HUES6 (cell line): ENCODE data around the gene PPP1R14C.
"Not testable (repeated sequence)": the region's sequence is repeated elsewhere in the genome, so short reads cannot be mapped to it uniquely, and the experiment has no call there.

ENCODE experiments used
- H3K27ac ChIP-seq: 2 replicates; pipeline ENCODE4 v1.7.0; 2013; ENCODE audit warnings: low read depth, mild to moderate bottlenecking, low read length, inconsistent platforms
- H3K27me3 ChIP-seq: 2 replicates; pipeline ENCODE4 v1.6.1; 2013; ENCODE audit warnings: low read length; ENCODE audit not compliant: control insufficient read depth, insufficient read depth
- H3K36me3 ChIP-seq: 2 replicates; pipeline ENCODE4 v1.6.1; 2013; ENCODE audit warnings: low read length; ENCODE audit not compliant: control insufficient read depth, insufficient read depth
- H3K4me1 ChIP-seq: 2 replicates; pipeline ENCODE4 v1.6.1; 2013; ENCODE audit warnings: low read length; ENCODE audit not compliant: control insufficient read depth, insufficient read depth
- H3K4me3 ChIP-seq: 2 replicates; pipeline ENCODE4 v1.5.1; 2013; ENCODE audit warnings: low read depth, low read length
- H3K9ac ChIP-seq: one replicate; pipeline ENCODE4 v1.6.1; 2013; ENCODE audit warnings: mild to moderate bottlenecking, low read length
- H3K9me3 ChIP-seq: 2 replicates; pipeline ENCODE4 v1.6.1; 2013; ENCODE audit warnings: low read depth, low read length; ENCODE audit not compliant: control insufficient read depth, insufficient read depth

The PPP1R14C gene

DNA sequence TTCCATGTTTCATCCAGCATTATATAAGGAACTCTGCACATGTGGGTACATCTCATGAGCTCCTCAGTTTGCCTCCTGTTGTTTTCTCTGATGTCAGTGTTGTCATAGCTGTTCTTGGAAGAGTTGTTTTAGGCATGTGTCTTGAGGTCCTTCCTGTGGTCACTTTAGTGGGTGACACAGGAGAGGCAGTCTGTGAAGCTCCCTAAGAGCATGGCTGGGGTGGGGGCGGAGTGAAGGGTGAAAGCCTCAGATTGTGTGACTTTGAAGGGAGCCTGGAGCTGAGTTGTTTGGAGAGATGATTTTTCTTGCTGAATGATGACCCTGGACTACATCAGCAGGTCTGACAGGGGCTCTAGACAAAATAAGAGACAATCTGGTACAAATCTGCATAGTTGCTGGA, 37.7 kb downstream of the PPP1R14C start:
- Histone ChIP-seq H3K9ac (no peak overlapping the region), H3K27ac (no peak overlapping the region), H3K4me1 (no peaks in the 10 kb centered on the region), H3K27me3 (no peaks in the 10 kb centered on the region), H3K4me3 (no peak overlapping the region), H3K36me3 (no peaks in the 10 kb centered on the region), H3K9me3 (no peaks in the 10 kb centered on the region)

GRCh38 chr6:150182460-150183078, 39.7 kb downstream of the PPP1R14C start:
- no peaks in the 10 kb centered on the region for H3K4me1 ChIP-seq
- H3K27me3 ChIP-seq: no peaks in the 10 kb centered on the region
- H3K9me3 ChIP-seq: no peaks in the 10 kb centered on the region
- no peak overlapping the region for H3K27ac ChIP-seq
- no peaks in the 10 kb centered on the region for H3K36me3 ChIP-seq
- H3K4me3 ChIP-seq: no peak overlapping the region
- H3K9ac ChIP-seq: no peak overlapping the region

- Histone ChIP-seq H3K9ac (no peak overlapping the region), H3K4me3 (no peak overlapping the region), H3K4me1 (no peaks in the 10 kb centered on the region), H3K27me3 (no peaks in the 10 kb centered on the region), H3K9me3 (no peaks in the 10 kb centered on the region), H3K36me3 (no peaks in the 10 kb centered on the region), H3K27ac (no peak overlapping the region)
Measured at GRCh38 chr6:150183105-150183504, 40.3 kb downstream of the PPP1R14C start.

- Histone ChIP-seq H3K36me3 (no peaks in the 10 kb centered on the region), H3K27ac (no peak overlapping the region), H3K9ac (no peak overlapping the region), H3K27me3 (no peaks in the 10 kb centered on the region), H3K9me3 (no peaks in the 10 kb centered on the region), H3K4me3 (no peak overlapping the region), H3K4me1 (no peaks in the 10 kb centered on the region)
Measured at GRCh38 chr6:150183966-150184365, 41.1 kb downstream of the PPP1R14C start.

DNA sequence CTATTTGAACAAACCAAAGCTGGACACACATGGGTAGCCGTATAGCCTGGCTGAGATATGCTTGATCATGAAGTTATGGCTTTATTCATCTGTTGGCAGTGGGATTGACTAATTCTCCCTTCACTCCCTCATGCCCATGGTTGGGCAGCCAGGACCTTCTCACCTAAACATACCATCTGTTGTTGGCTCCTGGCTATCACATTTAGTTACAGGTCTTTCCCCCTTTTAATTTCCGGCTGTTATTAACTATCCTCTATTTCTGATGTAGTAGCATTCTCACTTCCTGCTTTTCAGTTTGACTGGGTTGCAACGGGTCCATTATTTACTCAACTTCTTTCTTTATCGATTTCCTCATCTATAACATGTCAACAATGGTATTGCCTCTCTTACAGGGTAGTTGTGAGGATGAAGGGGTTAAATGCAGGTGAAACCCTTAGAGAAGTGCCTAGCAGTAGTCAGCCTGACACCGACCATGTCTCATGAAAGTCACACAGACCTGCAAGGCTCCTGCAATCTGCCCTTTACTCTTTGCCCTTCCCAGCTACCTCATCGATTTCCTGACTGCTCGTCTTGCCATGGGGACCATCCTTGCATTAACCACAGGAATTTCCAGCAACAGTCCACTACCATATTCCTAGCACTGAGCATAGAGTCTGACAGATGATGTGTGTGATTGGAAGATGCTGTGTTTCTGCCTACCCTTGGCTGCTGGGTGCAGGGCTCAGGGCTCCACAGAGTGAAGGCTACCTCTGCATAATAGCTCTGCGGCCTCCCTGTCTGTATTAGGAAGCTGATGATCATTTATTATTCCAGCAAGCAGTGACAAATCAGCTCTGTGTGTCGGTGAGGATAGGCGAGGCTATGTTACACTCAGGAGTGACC, 42.2 kb downstream of the PPP1R14C start:
- no peaks in the 10 kb centered on the region for H3K9me3 ChIP-seq
- H3K4me1 ChIP-seq: no peaks in the 10 kb centered on the region
- no peak overlapping the region for H3K27ac ChIP-seq
- H3K9ac ChIP-seq: no peak overlapping the region
- H3K27me3 ChIP-seq: no peaks in the 10 kb centered on the region; the same call in 1 of the 2 replicates
- no peak overlapping the region for H3K4me3 ChIP-seq
- H3K36me3 ChIP-seq: no peaks in the 10 kb centered on the region

- no peak overlapping the region for H3K4me3 ChIP-seq
- H3K9ac ChIP-seq: no peak overlapping the region
- H3K4me1 ChIP-seq: no peaks in the 10 kb centered on the region
- no peak overlapping the region for H3K27ac ChIP-seq
- no peaks in the 10 kb centered on the region for H3K9me3 ChIP-seq
- no peaks in the 10 kb centered on the region; the same call in 1 of the 2 replicates for H3K27me3 ChIP-seq
- H3K36me3 ChIP-seq: no peaks in the 10 kb centered on the region
Measured at GRCh38 chr6:150185732-150186117, 42.9 kb downstream of the PPP1R14C start.

- Histone ChIP-seq H3K4me1 (no peaks in the 10 kb centered on the region), H3K9me3 (no peaks in the 10 kb centered on the region), H3K36me3 (no peaks in the 10 kb centered on the region), H3K9ac (no peak overlapping the region), H3K4me3 (no peak overlapping the region), H3K27ac (no peak overlapping the region), H3K27me3 (no peaks in the 10 kb centered on the region; the same call in 1 of the 2 replicates)
Measured at GRCh38 chr6:150186129-150186898, 43.5 kb downstream of the PPP1R14C start.

DNA sequence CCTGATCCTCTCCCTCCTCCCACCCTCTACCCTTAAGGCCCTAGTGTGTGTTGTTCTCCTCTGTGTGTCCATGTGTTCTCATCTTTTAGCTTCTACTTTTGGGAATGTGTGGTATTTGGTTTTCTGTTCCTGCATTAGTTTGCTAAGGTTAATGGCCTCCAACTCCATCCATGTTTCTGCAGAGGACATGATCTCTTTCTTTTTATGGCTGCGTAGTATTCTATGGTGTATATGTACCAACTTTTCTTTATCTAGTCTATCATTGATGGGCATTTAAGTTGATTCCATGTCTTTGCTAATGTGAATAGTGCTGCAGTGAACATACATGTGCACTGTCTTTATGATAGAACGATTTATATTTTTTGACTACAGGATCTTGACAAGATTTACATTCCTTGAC, 44.6 kb downstream of the PPP1R14C start:
- H3K4me1 ChIP-seq, H3K27me3 ChIP-seq, H3K36me3 ChIP-seq, H3K27ac ChIP-seq, H3K9ac ChIP-seq, H3K4me3 ChIP-seq, H3K9me3 ChIP-seq: not testable (repeated sequence)

DNA sequence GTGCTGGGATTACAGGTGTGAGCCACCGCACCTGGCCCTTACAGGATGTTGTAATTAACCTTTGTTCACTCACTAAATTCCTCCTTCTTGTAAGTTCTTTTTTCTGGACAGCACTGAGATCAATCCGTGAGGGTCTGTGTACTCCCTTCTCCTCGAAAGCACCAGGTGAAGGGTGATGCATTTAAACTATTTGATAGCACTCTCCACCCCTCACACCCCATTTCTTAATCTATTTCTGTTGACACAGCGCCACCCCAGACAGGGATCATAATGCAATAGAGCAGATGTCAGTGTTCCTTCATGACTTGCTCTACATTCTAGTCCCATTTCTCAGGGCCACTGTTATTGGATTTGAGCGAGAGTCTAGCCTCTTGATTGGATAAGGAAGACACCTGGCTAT, 46.3 kb downstream of the PPP1R14C start:
- Histone ChIP-seq H3K4me3 (no peak overlapping the region), H3K9ac (no peak overlapping the region), H3K27me3 (no peaks in the 10 kb centered on the region; the same call in 1 of the 2 replicates), H3K9me3 (peaks cover 12% of the 10 kb centered on the region), H3K27ac (no peak overlapping the region), H3K4me1 (no peaks in the 10 kb centered on the region), H3K36me3 (no peaks in the 10 kb centered on the region)

GRCh38 chr6:150191809-150192208, 49.0 kb downstream of the PPP1R14C start:
- Histone ChIP-seq H3K9me3 (peaks cover 12% of the 10 kb centered on the region), H3K9ac (no peak overlapping the region), H3K27ac (no peak overlapping the region), H3K4me1 (no peaks in the 10 kb centered on the region), H3K27me3 (no peaks in the 10 kb centered on the region; the same call in 1 of the 2 replicates), H3K4me3 (no peak overlapping the region), H3K36me3 (no peaks in the 10 kb centered on the region)

DNA sequence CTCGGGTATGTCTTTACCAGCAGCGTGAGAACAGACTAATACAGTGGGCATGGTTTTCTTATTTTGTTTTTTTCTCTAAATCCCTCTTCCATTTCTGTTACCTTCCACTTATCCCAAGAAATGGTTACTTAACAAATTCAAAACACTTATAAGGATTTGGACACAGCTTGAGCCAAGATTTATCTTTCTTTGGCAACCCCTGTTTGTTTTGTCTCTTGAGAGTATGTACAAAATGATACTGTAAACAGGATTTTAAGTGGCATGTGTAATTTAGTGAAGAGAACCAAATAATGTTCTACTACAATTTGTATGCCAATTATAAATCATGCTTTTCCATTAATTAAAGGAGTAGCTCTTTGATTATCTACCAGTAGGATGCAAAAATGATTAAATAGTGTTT, 51.4 kb downstream of the PPP1R14C start:
- Histone ChIP-seq H3K4me3 (no peak overlapping the region), H3K4me1 (no peaks in the 10 kb centered on the region), H3K36me3 (no peaks in the 10 kb centered on the region), H3K9ac (no peak overlapping the region), H3K9me3 (peaks cover 12% of the 10 kb centered on the region), H3K27me3 (no peaks in the 10 kb centered on the region; the same call in 1 of the 2 replicates), H3K27ac (no peak overlapping the region)
